IMR-90 (cell line): ENCODE data around the gene LGALS9. TPM values are rescaled to one million over a fixed set of nuclear protein-coding genes. Genes with fewer than 3 reads are reported as not detected.

Experiments
- ATAC-seq: fragments of 200-7000 bp; cut with Tn5 transposase; 2 replicates; pipeline ENCODE4 v1.9.1; 2020; ENCODE audit warnings: low read depth, mild to moderate bottlenecking, moderate library complexity
- BruUV-seq: library from RNA; stranded (reverse); fragments of 400-500 nt; replicated peaks from 2 replicates; lab custom pipeline; 2021; lab: Mats Ljungman, UMichigan
- CTCF ChIA-PET: fragments of 300-600 bp; formaldehyde crosslinking; extraction: SDS; loops from one replicate; lab custom pipeline; 2021; ENCODE audit warnings: antibody characterized with exemption; lab: Yijun Ruan, JAX
- POLR2A ChIA-PET: fragments of 300-600 bp; sonication (Branson Sonifier 250); formaldehyde crosslinking; loops from one replicate; lab custom pipeline; 2022; ENCODE audit warnings: antibody characterized with exemption; ENCODE audit not compliant: unreplicated experiment; lab: Charles Lee
- DNase-seq: peaks from one replicate; pipeline ENCODE4 v3.0.0; 2013
- H2AFZ ChIP-seq: replicated peaks from 2 replicates; pipeline ENCODE3; 2013; ENCODE audit warnings: low read length, mild to moderate bottlenecking; ENCODE audit not compliant: poor library complexity
- H2AK5ac ChIP-seq: 2 replicates; pipeline ENCODE4 v1.6.1; 2013; ENCODE audit warnings: low read depth, low read length, inconsistent platforms
- H2AK9ac ChIP-seq: replicated peaks from 2 replicates; pipeline ENCODE3; 2013; ENCODE audit warnings: mild to moderate bottlenecking, low read depth, low read length, moderate library complexity; ENCODE audit not compliant: poor library complexity
- H2BK120ac ChIP-seq: 2 replicates; pipeline ENCODE4 v1.6.1; 2013; ENCODE audit warnings: low read depth, low read length, inconsistent platforms
- H2BK15ac ChIP-seq: 3 replicates; pipeline ENCODE4 v1.6.1; 2013; ENCODE audit warnings: low read depth, low read length, inconsistent platforms
- H2BK20ac ChIP-seq: 2 replicates; pipeline ENCODE4 v1.6.1; 2013; ENCODE audit warnings: low read depth, mild to moderate bottlenecking, inconsistent platforms, low read length, moderate library complexity
- H2BK5ac ChIP-seq: 2 replicates; pipeline ENCODE4 v1.6.1; 2013; ENCODE audit warnings: mild to moderate bottlenecking, low read depth, low read length, inconsistent platforms; ENCODE audit not compliant: poor library complexity, severe bottlenecking
- H3K14ac ChIP-seq: replicated peaks from 2 replicates; pipeline ENCODE4 v1.6.1; 2013; ENCODE audit warnings: low read depth, low read length, inconsistent platforms
- H3K18ac ChIP-seq: 2 replicates; pipeline ENCODE4 v1.6.1; 2013; ENCODE audit warnings: low read depth, low read length, control low read depth
- H3K23ac ChIP-seq: 2 replicates; pipeline ENCODE4 v1.6.1; 2013; ENCODE audit warnings: low read depth, low read length, inconsistent platforms
- H3K27ac ChIP-seq: 2 replicates; pipeline ENCODE4 v1.5.1; 2013; ENCODE audit warnings: mild to moderate bottlenecking, control low read depth, low read length; ENCODE audit not compliant: insufficient read depth
- H3K27me3 ChIP-seq: 2 replicates; pipeline ENCODE4 v1.6.1; 2013; ENCODE audit warnings: low read length; ENCODE audit not compliant: control insufficient read depth, insufficient read depth
- H3K36me3 ChIP-seq: 2 replicates; pipeline ENCODE4 v1.6.1; 2013; ENCODE audit warnings: low read length, mixed read lengths; ENCODE audit not compliant: control insufficient read depth, insufficient read depth
- H3K4ac ChIP-seq: 2 replicates; pipeline ENCODE4 v1.6.1; 2013; ENCODE audit warnings: low read depth, low read length, inconsistent platforms
- H3K4me1 ChIP-seq: 2 replicates; pipeline ENCODE4 v1.6.1; 2013; ENCODE audit warnings: low read length, mixed read lengths; ENCODE audit not compliant: control insufficient read depth, insufficient read depth
- H3K4me2 ChIP-seq: 2 replicates; pipeline ENCODE4 v1.6.1; 2013; ENCODE audit warnings: low read depth, mild to moderate bottlenecking, control low read depth, low read length, moderate library complexity
- H3K4me3 ChIP-seq: 2 replicates; pipeline ENCODE4 v1.5.1; 2013; ENCODE audit warnings: low read depth, mild to moderate bottlenecking, control low read depth, low read length, moderate library complexity; ENCODE audit not compliant: insufficient read depth
- H3K56ac ChIP-seq: 2 replicates; pipeline ENCODE4 v1.6.1; 2013; ENCODE audit warnings: low read length, inconsistent platforms; ENCODE audit not compliant: insufficient read depth; ENCODE audit errors: extremely low read depth
- H3K79me1 ChIP-seq, 2 experiments: 2 replicates each; pipeline ENCODE4 v1.6.1; 2013; ENCODE audit warnings: low read length in 2 of 2, inconsistent platforms in 1 of 2, low read depth in 1 of 2
- H3K9ac ChIP-seq: 2 replicates; pipeline ENCODE4 v1.6.1; 2013; ENCODE audit warnings: low read depth, low read length, control low read depth
- H3K9me1 ChIP-seq: 2 replicates; pipeline ENCODE4 v1.6.1; 2013; ENCODE audit warnings: low read length, inconsistent platforms; ENCODE audit not compliant: insufficient read depth
- H3K9me3 ChIP-seq: 2 replicates; pipeline ENCODE4 v1.6.1; 2013; ENCODE audit warnings: low read length; ENCODE audit not compliant: control insufficient read depth, insufficient read depth
- H4K20me1 ChIP-seq: 2 replicates; pipeline ENCODE4 v1.6.1; 2013; ENCODE audit warnings: low read length, inconsistent platforms; ENCODE audit not compliant: insufficient read depth
- H4K5ac ChIP-seq: 2 replicates; pipeline ENCODE4 v1.6.1; 2013; ENCODE audit warnings: mild to moderate bottlenecking, low read depth, low read length, control low read depth
- H4K8ac ChIP-seq, 2 experiments: 2 replicates each; pipeline ENCODE4 v1.6.1; 2013; ENCODE audit warnings: low read depth in 2 of 2, low read length in 2 of 2, control low read depth in 1 of 2, inconsistent platforms in 1 of 2
- H4K91ac ChIP-seq: 2 replicates; pipeline ENCODE4 v1.6.1; 2013; ENCODE audit warnings: low read depth, low read length, inconsistent platforms; ENCODE audit not compliant: insufficient read depth
- BHLHE40 ChIP-seq: fragments of 150-350 bp; IDR thresholded peaks from 2 replicates; pipeline ENCODE4 v1.6.1; 2016; ENCODE audit warnings: mild to moderate bottlenecking, low read depth, low read length
- FOS ChIP-seq: fragments of 150-350 bp; IDR thresholded peaks from 2 replicates; pipeline ENCODE4 v1.6.1; 2016; ENCODE audit warnings: low read depth, low read length
- MAFK ChIP-seq: IDR thresholded peaks from 2 replicates; pipeline ENCODE4 v1.6.1; 2012; ENCODE audit warnings: low read depth, low read length, improper control_type of control experiment
- MAZ ChIP-seq: IDR thresholded peaks from 2 replicates; pipeline ENCODE4 v1.6.1; 2012; ENCODE audit warnings: low read depth, mild to moderate bottlenecking, low read length, improper control_type of control experiment, moderate library complexity, borderline replicate concordance
- NFE2L2 ChIP-seq: fragments of 150-350 bp; IDR thresholded peaks from 2 replicates; pipeline ENCODE4 v1.6.1; 2016; ENCODE audit warnings: low read depth, mild to moderate bottlenecking, low read length
- POLR2A ChIP-seq: IDR thresholded peaks from 2 replicates; pipeline ENCODE4 v1.6.1; 2012; ENCODE audit warnings: mild to moderate bottlenecking, low read depth, low read length
- RAD21 ChIP-seq: IDR thresholded peaks from 2 replicates; pipeline ENCODE4 v1.6.1; 2012; ENCODE audit warnings: low read length, improper control_type of control experiment
- RCOR1 ChIP-seq: IDR thresholded peaks from 2 replicates; pipeline ENCODE4 v1.6.1; 2012; ENCODE audit warnings: mild to moderate bottlenecking, low read length, improper control_type of control experiment; ENCODE audit not compliant: insufficient replicate concordance
- RFX5 ChIP-seq: IDR thresholded peaks from 2 replicates; pipeline ENCODE4 v1.8.0; 2012; ENCODE audit warnings: low read depth, mild to moderate bottlenecking, low read length, moderate library complexity
- WGBS, 2 experiments: methylation state at CpG; one replicate each; pipeline versions ENCODE4 v1.1.5 to v1.1.7; 2013; ENCODE audit warnings: missing lambda C conversion rate in 2 of 2; ENCODE audit not compliant: insufficient read length in 1 of 2; ENCODE audit errors: extremely low coverage in 2 of 2; 5-methylcytosine and 5-hydroxymethylcytosine counted together
- dilution Hi-C: fragments of 300-500 bp; cut with HindIII; formaldehyde crosslinking; loops from one replicate; pipeline ENCODE4 v1.14.3; 2018; ENCODE audit warnings: low sequenced_read_pairs; ENCODE audit not compliant: unreplicated experiment
- in situ Hi-C: fragments of 300-500 bp; cut with MboI; formaldehyde crosslinking; loops from 3 replicates; pipeline ENCODE4 v1.14.3; 2019; ENCODE audit warnings: low sequenced_read_pairs, inconsistent platforms, mixed read lengths
- intact Hi-C: fragments of 100-400 bp; cut with micrococcal nuclease; formaldehyde crosslinking; loops from 2 replicates; pipeline ENCODE4 v1.10.0; 2022
- polyA plus RNA-seq, 3 experiments: library from polyadenylated mRNA; depleted of rRNA; stranded (reverse); fragments of >200 nt; gene quantifications; 2 replicates each; pipeline ENCODE4 v1.2.3, GENCODE V29; 2012; ENCODE audit warnings: low replicate concordance in 1 of 3
- total RNA-seq: library from RNA; depleted of rRNA; stranded (reverse); fragments of >200 nt; gene quantifications from 2 replicates; pipeline ENCODE4 v1.2.3, GENCODE V29; 2012
- TF ChIP-seq, protein P1 (sequence below): fragments of 150-350 bp; IDR thresholded peaks from 2 replicates; pipeline ENCODE4 v1.6.1; 2016; ENCODE audit warnings: low read depth, mild to moderate bottlenecking, low read length, moderate library complexity, borderline replicate concordance

Gene LGALS9
- total and polyA plus RNA-seq, 2 of the 4 experiments (the other 2 are of a cell fraction), result 0.54 to 2.5 TPM

DNA sequence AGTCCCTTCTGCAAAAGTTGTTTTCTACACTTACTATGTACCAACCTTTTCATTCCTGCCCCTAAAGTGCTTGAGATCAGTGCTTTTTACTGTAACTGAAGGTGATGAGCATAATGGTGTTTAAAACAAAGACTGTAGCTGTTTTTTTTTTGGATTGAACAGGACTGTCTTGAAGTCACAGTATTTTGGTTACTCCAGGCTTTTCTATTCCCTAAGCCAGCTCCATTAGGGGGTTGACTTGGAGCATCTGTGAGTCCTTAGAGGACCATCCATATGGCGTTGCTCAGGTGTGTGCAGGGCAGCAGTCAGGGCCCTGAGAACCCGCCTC lies 29.0 kb upstream of the LGALS9 start:
- POLR2A ChIA-PET, result no interaction called here
- no peaks in the 10 kb centered on the region for H3K27me3 ChIP-seq
- no TSS peak for BruUV-seq
- no peak overlapping the region for H2BK20ac ChIP-seq
- no peak overlapping the region for H2BK15ac ChIP-seq
- peaks cover 71% of the 10 kb centered on the region for H3K36me3 ChIP-seq
- H4K91ac ChIP-seq, result no peak overlapping the region
- H3K9me1 ChIP-seq, result no peaks in the 10 kb centered on the region
- no peak overlapping the region for H2BK5ac ChIP-seq
- H3K4ac ChIP-seq, result no peak overlapping the region
- H3K79me1 ChIP-seq, result peaks cover 0 to 9% of the 10 kb centered on the region in 2 experiments; a peak in 2 of 4 replicates
- no peak overlapping the region for H3K56ac ChIP-seq
- peaks cover 2% of the 10 kb centered on the region; the same call in 1 of the 2 replicates for H3K4me1 ChIP-seq
- CTCF ChIA-PET, result interaction anchor here (0.6 to 2.9 kb wide), 5 partner anchors 53 to 441 kb away, joined by 3 to 9 read pairs (median 4); no protein-coding TSS in a partner anchor
- no peak overlapping the region for H2BK120ac ChIP-seq
- WGBS, 2 experiments, result 92% methylated on average over 2 of the region's 2 CpGs; no CpG with 5 or more reads in 1 of the 2 experiments
- H3K23ac ChIP-seq, result no peak overlapping the region
- H2AK5ac ChIP-seq, result no peak overlapping the region
- no peak overlapping the region for H3K27ac ChIP-seq
- intact Hi-C loops (loop anchor here (1.0 to 2.0 kb wide), 5 partner anchors 145 to 366 kb away; no protein-coding TSS in a partner anchor), dilution Hi-C loops (no loop called here), in situ Hi-C loops (no loop called here)
- H3K14ac ChIP-seq, result no peak overlapping the region
- no peak overlapping the region for H3K18ac ChIP-seq
- no peak for DNase-seq
- no peak overlapping the region for H2AK9ac ChIP-seq
- H3K9ac ChIP-seq, result no peak overlapping the region
- H3K4me3 ChIP-seq, result no peak overlapping the region
- TF ChIP-seq FOS (no peak), MAFK (no peak), NFE2L2 (no peak), BHLHE40 (no peak), MAZ (no peak), RAD21 (no peak), RFX5 (no peak), RCOR1 (no peak), POLR2A (no peak)
- TF ChIP-seq, protein P1, sequence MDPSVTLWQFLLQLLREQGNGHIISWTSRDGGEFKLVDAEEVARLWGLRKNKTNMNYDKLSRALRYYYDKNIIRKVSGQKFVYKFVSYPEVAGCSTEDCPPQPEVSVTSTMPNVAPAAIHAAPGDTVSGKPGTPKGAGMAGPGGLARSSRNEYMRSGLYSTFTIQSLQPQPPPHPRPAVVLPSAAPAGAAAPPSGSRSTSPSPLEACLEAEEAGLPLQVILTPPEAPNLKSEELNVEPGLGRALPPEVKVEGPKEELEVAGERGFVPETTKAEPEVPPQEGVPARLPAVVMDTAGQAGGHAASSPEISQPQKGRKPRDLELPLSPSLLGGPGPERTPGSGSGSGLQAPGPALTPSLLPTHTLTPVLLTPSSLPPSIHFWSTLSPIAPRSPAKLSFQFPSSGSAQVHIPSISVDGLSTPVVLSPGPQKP, result no peak
- H4K20me1 ChIP-seq, result no peaks in the 10 kb centered on the region; the same call in 1 of the 2 replicates
- no peak for ATAC-seq
- no peak overlapping the region for H4K8ac ChIP-seq
- no peak overlapping the region for H3K4me2 ChIP-seq
- H3K9me3 ChIP-seq, result no peaks in the 10 kb centered on the region
- H4K5ac ChIP-seq, result no peak overlapping the region
- no peak overlapping the region for H2AFZ ChIP-seq
